Stimulated activated effector memory CD8-positive, alpha-beta T cell treated with anti-CD3 and anti-CD28 coated beads, Interleukin-12 subunit alpha, Interleukin-12 subunit beta, amount 100 ng/mL, for 72 hours (primary cell): ENCODE measurements around the gene PLPP3.
A peak's percentile ranks its signal among the peaks of the same experiment; 100 is the strongest.

Source experiments
- ATAC-seq: fragments of 150-1000 bp; cut with Tn5 transposase; 2 replicates; pipeline ENCODE4 v1.10.0; 2021
- DNase-seq, 2 donors: peaks; one replicate each; pipeline ENCODE4 v3.0.0; 2021 to 2022; ENCODE audit warnings: low spot score in 2 of 2
- H3K27ac Mint-ChIP-seq: one replicate; pipeline ENCODE4 v1.8.0; 2022; ENCODE audit warnings: mild to moderate bottlenecking, mixed read lengths
- H3K36me3 Mint-ChIP-seq: one replicate; pipeline ENCODE4 v1.8.0; 2022; ENCODE audit warnings: mild to moderate bottlenecking, mixed read lengths
- H3K4me1 Mint-ChIP-seq: one replicate; pipeline ENCODE4 v1.8.0; 2022; ENCODE audit warnings: mixed read lengths
- H3K4me3 Mint-ChIP-seq: one replicate; pipeline ENCODE4 v1.8.0; 2022; ENCODE audit warnings: mild to moderate bottlenecking, mixed read lengths
- H3K9me3 Mint-ChIP-seq: one replicate; pipeline ENCODE4 v1.8.0; 2022; ENCODE audit warnings: mixed read lengths

Gene PLPP3

DNA sequence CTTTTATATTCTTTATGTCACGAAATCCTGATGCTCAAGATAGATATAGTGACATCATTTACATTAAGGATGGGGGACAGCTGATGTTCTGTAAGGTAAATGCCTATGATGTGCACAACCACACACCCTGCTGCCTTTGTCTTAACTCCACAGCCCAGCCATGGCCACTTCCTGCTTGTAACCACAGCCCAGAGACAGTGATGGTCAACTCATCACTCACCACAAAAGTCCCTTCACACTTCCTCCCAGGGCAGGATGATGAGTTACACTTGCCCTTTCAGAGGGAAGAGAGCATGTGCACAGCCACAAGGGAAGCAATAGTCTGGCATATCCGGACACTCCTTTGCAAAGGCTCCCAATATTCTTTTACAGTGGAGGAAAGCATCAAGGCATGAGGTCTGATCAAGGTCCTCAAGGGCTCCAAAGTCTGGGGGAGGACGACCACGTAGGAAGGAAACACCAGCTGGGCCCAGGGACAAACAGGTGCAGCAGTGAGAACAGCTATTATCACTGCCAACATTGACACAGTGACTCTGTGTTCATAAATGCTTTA, 53.8 kb downstream of the PLPP3 start:
- DNase-seq (no peak), ATAC-seq (peak; percentile 42)
- H3K4me3 Mint-ChIP-seq, result no peak overlapping the region
- no peak overlapping the region for H3K27ac Mint-ChIP-seq
- no peaks in the 10 kb centered on the region for H3K4me1 Mint-ChIP-seq
- no peaks in the 10 kb centered on the region for H3K36me3 Mint-ChIP-seq
- H3K9me3 Mint-ChIP-seq, result no peaks in the 10 kb centered on the region

DNA sequence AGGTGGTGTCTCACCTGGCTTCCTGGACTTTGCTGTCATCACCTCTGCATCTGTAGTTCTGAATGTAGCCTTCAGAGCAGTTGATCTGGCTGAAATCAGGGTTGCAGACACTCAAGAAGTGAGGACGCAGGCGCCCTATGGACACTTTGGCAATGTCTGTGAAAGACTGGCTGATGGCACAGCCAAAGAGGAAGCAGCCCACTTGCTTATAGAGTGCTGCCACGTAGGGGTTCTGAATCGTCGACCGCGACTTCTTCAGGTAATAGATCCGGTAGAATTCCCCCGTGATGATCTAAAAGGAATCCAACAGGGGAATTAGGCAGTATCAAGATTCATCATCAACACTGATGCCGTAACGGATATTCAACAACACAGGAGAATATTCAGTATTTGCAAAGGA, 55.1 kb downstream of the PLPP3 start:
- no peaks in the 10 kb centered on the region for H3K4me1 Mint-ChIP-seq
- ATAC-seq, result no peak

DNA sequence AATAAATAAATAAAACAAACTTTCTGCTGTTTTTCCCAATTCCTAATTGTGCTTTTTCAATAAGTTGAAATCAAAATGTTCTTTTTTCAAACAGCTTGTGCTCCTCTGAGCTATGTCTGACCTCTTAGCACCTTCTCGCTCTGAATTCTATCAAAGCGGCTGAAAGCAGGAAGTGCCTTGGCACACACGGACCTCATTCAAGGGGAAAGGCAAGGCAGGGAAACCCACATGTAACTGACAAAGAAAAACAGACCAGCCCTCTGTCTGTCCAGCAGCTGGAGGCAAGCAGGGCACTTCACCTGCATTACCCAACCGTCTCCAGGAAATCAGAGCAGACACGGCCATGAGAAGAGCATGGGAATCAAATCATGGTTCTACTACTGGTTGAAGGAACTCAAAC, 56.7 kb downstream of the PLPP3 start:
- Mint-ChIP-seq H3K9me3 (no peaks in the 10 kb centered on the region), H3K4me1 (no peaks in the 10 kb centered on the region), H3K27ac (no peak overlapping the region), H3K4me3 (no peak overlapping the region), H3K36me3 (no peaks in the 10 kb centered on the region)
- ATAC-seq (no peak), DNase-seq (no peak)

More for the DNA sequence above, 55.1 kb downstream of the PLPP3 start:
- no peak for DNase-seq
- no peak overlapping the region for H3K4me3 Mint-ChIP-seq
- no peaks in the 10 kb centered on the region for H3K9me3 Mint-ChIP-seq
- no peak overlapping the region for H3K27ac Mint-ChIP-seq
- H3K36me3 Mint-ChIP-seq, result no peaks in the 10 kb centered on the region

DNA sequence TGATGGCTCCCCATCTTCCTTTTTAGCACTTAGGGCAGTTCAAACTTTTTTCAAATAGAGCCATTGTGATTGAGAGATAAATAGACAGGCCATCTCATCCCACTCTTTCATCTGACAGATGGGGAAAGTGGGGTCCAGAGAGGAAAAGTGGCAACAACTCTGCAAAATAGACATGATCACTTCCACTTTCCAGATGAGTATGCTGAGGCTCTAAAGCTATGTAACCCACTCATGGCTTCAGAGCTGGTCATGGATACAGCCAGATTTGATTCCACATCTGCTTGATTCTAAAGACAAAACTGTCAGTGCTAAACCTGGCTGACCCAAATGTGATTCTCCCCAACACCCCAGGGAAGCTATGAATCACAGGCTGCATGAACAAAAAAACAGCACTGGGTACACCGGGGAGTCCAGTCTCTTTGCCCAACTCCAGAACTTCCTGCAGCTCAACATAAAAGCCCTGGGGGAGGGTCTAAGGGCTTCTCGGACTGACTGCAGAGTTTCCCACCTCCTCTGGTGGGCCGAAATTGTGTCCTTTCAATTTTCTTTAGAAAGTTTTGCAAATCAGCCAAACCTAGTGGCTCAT, 59.3 kb downstream of the PLPP3 start:
- H3K9me3 Mint-ChIP-seq, result no peaks in the 10 kb centered on the region
- DNase-seq, result no peak
- H3K4me1 Mint-ChIP-seq, result no peaks in the 10 kb centered on the region
- H3K36me3 Mint-ChIP-seq, result no peaks in the 10 kb centered on the region
- ATAC-seq, result no peak
- no peak overlapping the region for H3K4me3 Mint-ChIP-seq
- no peak overlapping the region for H3K27ac Mint-ChIP-seq

DNA sequence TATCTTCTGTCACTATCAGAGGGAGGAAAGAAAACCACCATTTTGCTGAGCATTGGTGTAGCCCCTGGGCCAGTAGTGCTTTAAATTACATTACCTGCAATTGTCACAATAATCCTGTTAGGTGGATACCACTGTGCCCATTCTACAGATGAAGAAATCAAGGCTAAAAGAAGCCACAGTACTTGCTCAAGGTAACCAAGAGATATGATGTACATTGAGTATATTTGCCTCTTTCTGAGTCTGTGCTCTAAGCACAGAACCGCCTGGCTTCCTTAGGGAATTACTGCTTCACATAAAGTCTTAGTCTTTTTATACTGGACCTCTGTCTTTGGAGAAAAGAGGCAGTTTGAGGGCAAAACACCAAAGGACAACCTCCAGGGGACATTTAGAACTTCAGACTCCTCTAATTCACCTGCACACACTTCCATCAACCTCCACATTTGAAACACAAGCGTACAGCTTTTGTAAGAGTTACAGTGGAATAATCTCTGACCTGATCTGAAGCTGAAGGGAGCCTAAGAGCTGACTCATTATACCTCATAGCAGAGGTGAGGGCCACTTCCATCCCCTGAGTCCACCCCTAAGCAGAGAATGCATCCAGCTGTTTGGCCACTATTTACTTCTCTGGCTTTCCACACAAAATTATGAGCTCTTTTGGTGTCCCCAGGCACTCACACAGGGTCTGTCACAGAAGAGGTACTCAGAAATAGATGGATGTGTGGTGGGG, 61.8 kb downstream of the PLPP3 start:
- Mint-ChIP-seq H3K27ac (no peak overlapping the region), H3K4me3 (no peak overlapping the region), H3K36me3 (no peaks in the 10 kb centered on the region), H3K4me1 (no peaks in the 10 kb centered on the region), H3K9me3 (no peaks in the 10 kb centered on the region)
- no peak for ATAC-seq
- DNase-seq, result no peak

DNA sequence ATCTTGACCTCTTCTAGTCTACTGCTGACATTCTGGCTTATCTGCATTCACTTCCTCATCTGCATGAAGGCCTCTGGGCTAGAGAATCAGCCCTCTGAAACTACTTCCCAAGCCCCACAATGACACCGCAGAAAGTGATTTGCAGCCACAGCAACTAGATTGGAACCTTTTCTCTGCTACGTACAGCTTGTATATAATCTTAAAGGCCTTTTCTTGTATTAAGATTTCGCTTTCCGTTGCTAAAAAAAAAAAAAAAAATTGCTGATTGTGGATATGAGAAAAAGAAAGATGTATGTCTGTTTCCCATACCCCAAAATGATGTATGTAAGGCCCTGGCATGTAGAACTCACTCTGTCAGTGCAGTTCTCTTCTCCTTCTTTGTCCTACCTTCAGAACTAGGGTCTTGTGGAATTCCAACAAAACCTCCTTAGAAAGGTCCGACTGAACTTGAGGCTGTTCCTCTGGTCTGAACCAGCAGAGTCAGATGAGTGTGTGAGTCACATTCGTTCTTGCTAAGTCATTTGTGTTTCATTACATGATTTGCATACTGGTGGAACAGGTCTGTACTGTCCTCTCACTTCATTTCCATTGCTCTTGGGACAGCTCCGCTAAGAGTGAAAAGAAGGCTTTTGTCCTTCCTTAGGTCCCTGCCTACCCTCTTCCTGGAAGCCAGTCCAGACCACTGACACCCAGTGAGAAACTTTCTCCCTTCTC, 62.7 kb downstream of the PLPP3 start:
- ATAC-seq (no peak), DNase-seq (no peak)
- no peak overlapping the region for H3K4me3 Mint-ChIP-seq
- H3K36me3 Mint-ChIP-seq, result no peaks in the 10 kb centered on the region
- H3K27ac Mint-ChIP-seq, result no peak overlapping the region
- H3K9me3 Mint-ChIP-seq, result no peaks in the 10 kb centered on the region
- no peaks in the 10 kb centered on the region for H3K4me1 Mint-ChIP-seq

DNA sequence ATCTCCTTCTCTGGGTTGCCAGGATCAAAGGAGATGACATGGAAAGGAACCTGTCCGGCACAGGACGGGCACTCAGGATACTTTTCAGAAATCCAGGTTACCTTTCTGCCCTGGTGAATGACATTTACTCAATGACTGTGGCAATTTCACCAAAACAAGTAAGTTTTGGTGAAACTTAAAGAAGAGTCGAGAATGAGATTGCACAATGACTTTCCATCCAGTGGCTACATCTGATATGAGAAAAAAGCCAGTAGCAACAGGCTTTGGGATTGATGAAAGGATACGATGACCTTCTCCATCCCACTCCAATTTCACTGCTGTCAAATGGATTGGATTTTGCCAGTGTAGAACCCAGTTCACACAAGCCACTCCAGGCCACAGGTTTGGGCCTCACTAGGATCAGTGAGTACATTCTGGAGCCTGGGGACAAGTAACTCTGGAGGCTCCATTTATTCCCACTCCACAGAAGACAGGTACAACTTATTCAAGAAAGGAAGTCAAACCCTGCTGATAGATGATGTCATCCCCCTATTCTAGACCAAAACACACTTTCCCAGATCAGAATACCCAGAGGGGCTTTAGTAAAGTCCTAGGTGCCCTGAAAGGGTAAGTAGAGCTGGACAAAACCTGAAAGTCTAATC, 63.3 kb downstream of the PLPP3 start:
- H3K36me3 Mint-ChIP-seq, result no peaks in the 10 kb centered on the region
- ATAC-seq, result no peak
- H3K27ac Mint-ChIP-seq, result no peak overlapping the region
- H3K4me1 Mint-ChIP-seq, result no peaks in the 10 kb centered on the region
- H3K4me3 Mint-ChIP-seq, result no peak overlapping the region
- DNase-seq, result no peak
- H3K9me3 Mint-ChIP-seq, result no peaks in the 10 kb centered on the region

DNA sequence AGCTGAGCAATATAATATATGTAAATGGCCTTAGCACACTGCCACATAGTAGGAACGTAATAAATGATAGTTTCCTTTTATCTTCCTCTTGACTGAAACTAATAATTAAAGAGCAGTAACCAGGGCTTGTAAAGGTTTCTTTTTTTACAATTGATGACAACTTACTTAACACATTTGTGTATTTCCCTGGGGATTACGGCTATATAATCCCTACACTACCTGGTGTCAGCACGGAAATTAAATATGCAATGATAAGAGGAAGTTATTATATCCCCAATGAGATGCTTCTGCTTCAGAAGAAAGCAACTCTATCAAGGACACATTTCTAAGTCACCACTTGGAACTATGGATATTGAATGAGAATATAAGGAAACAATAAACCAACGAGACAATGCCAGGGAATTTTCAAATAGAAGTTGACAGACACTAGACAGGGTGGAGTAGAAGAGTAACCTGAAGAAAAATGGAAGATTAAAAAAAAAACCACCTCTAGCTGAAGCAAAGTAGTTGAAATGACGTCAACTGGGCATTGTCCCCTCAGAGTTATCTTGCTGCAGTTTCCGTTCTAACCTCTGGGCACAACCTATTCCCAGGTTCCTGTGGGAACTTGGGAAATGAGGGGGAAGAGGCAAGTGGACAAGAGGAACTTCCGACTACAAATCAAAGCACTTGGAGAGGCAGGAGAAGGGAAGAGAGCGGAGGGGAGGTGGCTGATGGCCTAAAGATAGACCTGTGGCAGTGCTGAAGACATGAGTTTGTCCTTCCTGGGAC, 66.5 kb downstream of the PLPP3 start:
- Mint-ChIP-seq H3K27ac (no peak overlapping the region), H3K4me3 (no peak overlapping the region), H3K4me1 (no peaks in the 10 kb centered on the region), H3K36me3 (no peaks in the 10 kb centered on the region), H3K9me3 (no peaks in the 10 kb centered on the region)
- DNase-seq (no peak), ATAC-seq (no peak)

DNA sequence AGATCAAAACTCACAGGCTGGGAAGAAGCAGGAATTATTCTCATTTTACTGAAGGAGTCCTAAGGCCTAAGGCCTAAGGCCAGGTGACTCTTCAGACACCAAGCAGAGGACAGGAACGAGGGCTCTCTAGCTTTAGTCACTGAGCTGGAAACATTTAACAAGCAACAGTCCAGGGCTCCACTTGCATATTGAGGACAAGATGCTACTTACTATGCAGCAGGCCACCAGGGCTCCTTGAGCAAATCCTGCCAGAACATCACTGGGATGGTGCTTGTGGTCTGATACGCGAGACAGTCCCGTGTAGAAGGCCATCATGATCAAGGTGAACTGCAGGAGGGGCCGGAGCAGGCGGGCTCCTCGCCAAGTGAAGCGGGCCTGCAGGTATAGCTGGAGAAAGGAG, 67.6 kb downstream of the PLPP3 start:
- Mint-ChIP-seq H3K4me3 (no peak overlapping the region), H3K9me3 (no peaks in the 10 kb centered on the region), H3K27ac (no peak overlapping the region), H3K4me1 (no peaks in the 10 kb centered on the region), H3K36me3 (no peaks in the 10 kb centered on the region)
- no peak for ATAC-seq
- no peak for DNase-seq

DNA sequence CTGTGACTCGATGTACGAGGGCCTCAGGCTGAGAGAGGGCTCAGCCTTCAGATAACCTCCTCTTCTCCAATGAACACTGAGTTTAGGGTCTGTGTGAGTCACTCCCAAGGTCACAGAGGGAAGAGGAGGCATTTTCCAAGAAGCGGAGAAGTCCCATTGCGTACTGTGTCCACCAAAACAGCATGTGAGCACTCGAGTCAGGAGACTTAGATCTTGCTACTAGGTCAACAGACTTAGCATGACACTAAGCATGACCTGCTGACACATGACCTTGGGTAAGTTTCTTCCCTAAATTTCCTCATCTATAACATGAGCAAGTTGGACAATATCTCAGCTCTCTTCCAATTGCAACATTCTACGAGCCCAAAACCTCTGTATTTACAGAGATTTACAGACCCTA, 68.0 kb downstream of the PLPP3 start:
- DNase-seq, result no peak
- Mint-ChIP-seq H3K9me3 (no peaks in the 10 kb centered on the region), H3K27ac (no peak overlapping the region), H3K4me3 (no peak overlapping the region), H3K4me1 (no peaks in the 10 kb centered on the region), H3K36me3 (no peaks in the 10 kb centered on the region)
- ATAC-seq, result no peak

DNA sequence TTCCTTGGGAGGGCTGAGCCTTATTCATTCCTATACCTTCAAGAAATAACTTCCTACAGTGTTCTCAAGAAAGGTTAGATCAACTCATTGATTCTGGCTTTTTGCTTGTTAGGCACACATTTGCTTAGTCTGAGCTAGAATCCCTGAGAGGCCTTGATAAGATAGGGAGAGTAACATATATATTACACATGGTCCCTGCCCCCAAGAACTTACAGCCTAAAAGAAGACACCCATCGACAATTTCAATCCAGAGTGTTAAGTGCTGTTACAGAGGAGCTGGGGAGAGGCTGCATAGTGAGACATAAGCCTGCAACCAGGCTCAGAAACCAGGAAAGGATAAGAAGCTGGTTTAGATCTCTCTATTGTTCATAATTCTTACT, 68.7 kb downstream of the PLPP3 start:
- Mint-ChIP-seq H3K9me3 (peaks cover 3% of the 10 kb centered on the region), H3K4me1 (no peaks in the 10 kb centered on the region), H3K4me3 (no peak overlapping the region), H3K36me3 (no peaks in the 10 kb centered on the region), H3K27ac (no peak overlapping the region)
- no peak for ATAC-seq
- no peak for DNase-seq

DNA sequence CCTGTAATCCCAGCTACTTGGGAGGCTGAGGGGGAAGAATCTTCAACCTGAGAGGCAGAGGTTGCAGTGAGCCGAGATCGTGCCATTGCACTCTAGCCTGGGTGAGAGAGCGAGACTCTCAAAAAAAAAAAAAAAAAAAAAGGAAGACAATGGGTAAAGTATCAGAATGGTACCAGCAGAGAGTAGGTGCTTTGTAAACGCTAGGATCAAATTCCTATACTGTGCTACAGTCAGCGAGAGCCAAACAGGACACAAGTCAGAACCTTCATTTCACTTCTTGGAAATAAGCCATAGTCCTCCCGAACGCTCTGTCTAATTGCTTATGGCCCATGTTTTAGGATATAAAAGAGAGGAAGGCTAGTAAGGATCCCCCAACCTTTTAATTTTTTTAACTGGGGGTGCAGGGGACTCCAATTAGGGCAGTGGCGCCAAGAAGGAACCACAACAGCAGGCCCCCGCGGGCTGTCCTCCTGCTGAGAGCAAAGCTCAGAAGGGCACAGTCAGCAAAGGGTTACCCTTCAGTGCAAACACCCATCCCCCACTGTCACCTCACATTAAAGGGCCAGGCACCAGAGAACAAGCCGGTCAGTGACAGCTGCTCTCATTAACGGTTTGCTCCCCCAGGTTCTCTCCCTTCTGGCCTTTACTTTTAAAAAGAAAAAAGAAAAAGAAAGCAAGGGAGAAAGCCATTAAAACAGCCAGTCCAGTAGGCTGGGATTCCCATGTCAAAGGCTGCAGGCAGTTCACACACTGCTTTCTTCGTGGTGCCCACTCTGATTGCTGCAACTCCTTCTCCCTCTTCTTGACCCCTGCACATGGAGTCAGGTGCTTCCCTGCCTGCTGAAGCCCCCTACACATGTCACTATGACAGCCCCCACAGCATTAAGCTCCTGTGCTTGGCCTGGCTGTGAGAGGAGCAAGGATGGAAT, 69.4 kb downstream of the PLPP3 start:
- Mint-ChIP-seq H3K9me3 (peaks cover 6% of the 10 kb centered on the region), H3K4me1 (no peaks in the 10 kb centered on the region), H3K27ac (no peak overlapping the region), H3K4me3 (no peak overlapping the region), H3K36me3 (no peaks in the 10 kb centered on the region)
- ATAC-seq (no peak), DNase-seq (no peak)

DNA sequence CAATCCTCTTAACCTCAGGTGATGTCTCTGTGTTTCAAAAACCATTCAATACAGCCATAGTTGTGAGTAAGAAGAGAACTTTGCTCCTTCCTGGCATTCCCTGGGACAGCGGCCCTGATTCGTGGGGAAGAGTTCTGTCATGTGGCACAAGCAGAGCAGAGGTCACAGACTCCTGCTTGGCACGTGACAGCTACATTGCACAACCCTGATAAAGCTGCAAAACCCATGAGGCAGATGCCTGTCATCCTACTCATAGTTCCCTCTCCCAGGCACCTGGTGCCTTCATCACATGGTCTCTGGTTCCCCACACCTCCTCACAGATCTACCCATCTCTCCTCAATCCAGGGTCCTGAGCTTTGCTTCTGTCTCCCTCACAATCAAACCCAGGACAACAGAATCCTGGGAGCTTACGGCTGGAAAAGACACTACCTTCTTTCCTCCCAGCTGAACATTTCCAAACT, 70.8 kb downstream of the PLPP3 start:
- Mint-ChIP-seq H3K4me1 (no peaks in the 10 kb centered on the region), H3K36me3 (no peaks in the 10 kb centered on the region), H3K4me3 (no peak overlapping the region), H3K27ac (no peak overlapping the region), H3K9me3 (peaks cover 6% of the 10 kb centered on the region)
- DNase-seq, result no peak
- ATAC-seq, result no peak

DNA sequence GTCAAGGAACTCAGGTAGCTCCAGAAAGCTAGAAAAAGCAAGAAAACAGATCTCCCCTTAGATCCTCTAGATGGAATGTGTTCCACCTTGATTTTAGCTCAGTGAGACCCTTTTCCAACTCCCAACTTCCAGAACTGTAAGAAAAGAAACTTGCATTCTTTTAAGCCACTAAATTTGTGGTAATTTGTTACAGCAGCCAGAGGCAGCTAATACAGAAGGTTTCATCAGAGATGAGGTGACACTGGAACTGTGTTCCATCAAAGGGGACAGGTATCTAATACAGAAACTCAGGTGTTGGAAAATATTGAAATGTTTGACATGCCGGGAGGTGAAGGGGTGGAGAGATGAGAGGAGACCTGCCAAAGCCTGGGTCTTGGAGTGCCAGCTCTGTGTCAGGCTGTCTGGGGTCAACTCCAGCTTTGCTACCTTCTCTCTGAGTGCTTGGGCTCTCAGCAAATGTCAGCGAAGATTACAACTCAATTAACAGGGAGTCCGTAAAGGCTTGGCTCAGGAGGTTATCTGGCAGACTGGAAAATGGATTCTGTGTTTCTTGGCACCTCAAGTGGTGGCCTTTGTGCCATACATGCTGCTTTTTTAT, 71.3 kb downstream of the PLPP3 start:
- ATAC-seq (no peak), DNase-seq (no peak)
- H3K9me3 Mint-ChIP-seq, result peaks cover 6% of the 10 kb centered on the region
- no peak overlapping the region for H3K4me3 Mint-ChIP-seq
- no peaks in the 10 kb centered on the region for H3K4me1 Mint-ChIP-seq
- no peak overlapping the region for H3K27ac Mint-ChIP-seq
- no peaks in the 10 kb centered on the region for H3K36me3 Mint-ChIP-seq
